ENCODE results near the gene CHST9.
"Not testable (repeated sequence)": the region's sequence is repeated elsewhere in the genome, so short reads cannot be mapped to it uniquely, and the experiment has no call there.

The CHST9 gene

DNA sequence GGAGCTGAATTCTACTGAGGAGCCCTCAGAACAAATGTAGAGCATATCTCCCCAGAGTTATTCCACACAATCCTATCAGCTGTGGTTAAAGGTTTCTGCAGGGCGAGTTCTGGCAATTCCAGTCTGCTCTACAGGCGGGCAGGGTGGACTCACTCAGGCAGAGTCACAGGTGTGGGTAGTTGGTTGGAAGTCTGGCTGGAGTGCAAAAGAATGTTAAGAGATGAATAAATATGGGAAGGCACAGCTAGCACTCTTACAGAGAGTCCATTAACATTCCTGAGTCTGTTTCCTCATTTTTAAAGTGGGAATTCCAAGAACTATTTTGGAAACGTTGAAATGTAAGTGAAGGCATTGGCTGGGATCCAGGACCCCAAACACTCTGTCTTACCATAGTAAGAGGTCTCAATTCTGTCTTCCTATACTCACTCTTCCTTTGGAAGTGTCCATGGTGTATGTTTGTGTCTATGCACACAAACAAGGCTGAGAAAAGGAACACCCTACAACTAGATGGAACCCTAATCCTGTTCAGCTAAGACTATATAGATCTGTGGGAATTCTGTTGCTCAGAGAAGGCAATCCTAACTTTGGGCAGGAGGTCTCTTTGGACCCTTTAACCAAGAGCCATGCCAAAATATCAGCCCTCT is 256.3 kb downstream of the CHST9 start:
- DNase-seq (ENCODE audit: low read depth) = no peak

DNA sequence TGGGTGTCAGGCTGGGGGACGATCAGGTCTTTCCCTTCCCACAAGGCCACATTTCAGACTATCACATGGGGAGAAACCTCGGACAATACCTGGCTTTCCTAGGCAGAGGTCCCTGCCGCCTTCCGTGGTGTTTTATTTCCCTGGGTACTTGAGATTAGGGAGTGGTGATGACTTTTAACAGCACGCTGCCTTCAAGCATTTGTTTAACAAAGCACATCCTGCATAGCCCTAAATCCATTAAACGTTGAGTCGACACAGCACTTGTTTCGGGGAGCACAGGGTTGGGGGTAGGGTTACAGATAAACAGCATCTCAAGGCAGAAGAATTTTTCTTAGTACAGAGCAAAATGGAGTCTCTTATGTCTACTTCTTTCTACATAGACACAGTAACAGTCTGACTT is 257.3 kb downstream of the CHST9 start:
- not testable (repeated sequence) for DNase-seq (ENCODE audit: low read depth)

DNA sequence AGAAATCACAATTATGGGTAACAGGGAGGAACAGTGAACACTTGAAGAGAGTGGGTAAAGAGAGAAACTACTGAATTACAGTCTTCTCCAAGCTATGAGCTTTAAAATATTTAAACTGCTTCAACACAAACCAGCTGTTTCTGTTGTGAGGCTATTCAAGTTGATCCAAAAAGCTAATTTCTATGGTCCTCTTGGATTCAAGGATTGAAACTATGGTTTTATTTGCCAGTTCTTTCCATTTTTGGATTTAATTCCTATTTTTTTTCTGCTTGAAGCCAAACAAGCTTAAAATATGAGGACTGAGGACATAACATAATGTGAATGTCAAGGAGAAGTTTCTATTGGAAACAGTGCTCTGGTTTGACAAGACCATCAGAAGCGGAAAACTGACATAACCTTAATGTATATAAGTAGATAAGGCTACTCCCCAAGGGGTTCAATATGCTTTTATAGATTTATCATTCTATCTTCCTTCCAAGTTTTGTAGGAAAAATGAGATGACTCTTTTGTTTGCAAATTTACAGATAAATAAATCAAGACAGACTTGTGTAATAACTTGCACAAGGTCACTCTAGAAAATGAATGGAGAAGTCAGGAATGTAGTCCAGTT is 258.9 kb downstream of the CHST9 start:
- no peak for DNase-seq (ENCODE audit: low read depth)

DNA sequence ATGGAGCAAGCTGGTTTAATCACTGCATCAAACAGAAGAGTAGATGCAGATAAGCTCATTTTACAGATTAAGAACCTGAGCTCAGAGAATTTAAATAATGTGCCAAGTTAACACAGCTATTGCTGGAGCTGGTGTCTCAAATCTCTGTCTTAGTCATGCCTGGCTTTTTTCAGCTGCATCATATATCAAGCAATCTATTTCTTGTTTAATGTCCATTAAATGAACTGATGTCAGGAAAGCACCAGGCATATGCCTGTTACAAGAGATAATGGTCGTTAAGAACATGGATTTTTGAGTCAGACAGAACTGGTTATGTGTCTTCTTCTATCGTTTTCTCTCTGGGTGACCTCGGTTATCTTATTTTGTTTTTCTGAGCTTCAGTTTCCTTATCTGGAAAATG is 259.8 kb downstream of the CHST9 start:
- DNase-seq (ENCODE audit: low read depth) = no peak

DNA sequence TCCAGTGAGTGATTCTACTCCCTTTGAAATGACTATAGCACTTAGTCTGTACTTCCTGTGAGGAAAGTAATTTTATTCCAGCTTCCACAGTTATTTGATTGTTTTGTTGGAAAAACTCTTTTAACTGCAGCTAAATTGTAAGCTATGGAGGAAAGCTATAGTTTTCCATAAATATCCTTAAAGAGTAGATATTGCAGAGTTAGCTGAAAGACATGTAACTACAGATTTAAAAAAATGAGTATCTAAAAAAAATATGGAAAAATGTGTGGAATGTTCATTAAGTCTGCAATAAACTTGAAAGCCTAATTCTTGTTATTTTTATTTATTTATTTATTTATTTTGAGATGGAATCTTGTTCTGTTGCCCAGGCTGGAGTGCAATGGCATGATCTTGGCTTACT is 262.8 kb downstream of the CHST9 start:
- no peak for DNase-seq (ENCODE audit: low read depth)

DNA sequence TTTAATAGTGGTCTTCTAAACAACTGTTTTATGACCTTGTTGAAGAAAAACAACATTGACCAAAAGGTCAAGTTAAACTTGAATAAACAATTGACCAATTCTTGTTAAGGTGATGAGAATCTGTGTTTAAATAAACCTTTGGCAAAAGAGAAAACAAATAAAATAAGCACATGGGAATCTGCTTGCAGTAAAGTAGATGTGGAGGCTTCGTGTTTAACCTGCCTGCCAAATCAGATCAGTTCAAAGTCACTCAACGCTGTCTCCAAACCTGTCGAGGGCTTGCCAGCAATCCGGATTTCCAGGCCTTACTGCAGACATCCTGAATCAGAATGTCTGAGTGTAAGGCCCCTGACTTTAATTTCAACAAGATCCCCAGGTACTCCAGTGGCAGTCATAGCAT is 264.5 kb downstream of the CHST9 start:
- no peak for DNase-seq (ENCODE audit: low read depth)

DNA sequence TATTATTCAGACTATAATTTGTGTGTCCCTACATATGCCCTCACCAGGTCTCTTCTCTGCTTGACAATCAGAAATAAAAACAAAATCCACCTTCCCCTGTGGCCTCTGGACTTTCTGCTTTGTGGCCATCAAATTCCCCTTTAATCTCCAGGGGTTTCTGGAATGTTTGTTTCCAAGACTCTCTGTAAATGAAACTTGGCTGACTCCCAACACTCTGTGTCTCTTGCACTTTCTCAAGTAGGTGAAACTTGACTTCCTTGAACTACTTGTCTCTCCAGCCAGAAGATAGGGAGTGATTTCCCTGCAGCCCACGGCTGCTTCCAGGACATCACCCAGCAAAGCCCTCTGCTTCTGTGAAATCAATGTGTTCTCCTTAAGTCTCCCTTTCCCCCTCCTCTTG is 265.5 kb downstream of the CHST9 start:
- DNase-seq (ENCODE audit: low read depth) = no peak

DNA sequence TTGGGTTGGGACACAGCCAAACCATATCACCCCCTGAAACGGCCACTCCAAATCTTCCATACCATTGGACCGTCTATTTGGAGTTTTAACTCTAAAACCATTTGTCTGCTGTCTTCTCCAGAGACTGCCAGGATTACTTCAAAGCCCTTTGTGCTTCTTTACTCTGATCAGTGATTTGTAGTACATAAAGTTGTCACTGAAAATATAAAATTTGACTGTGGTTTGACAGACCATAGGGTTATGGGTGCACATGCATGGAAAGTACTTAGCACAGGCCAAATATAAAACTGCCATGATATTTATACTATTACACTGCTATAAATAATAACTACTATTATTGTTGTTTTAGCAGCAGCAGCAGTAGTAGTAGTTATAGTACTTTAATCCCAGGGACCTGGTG is 265.9 kb downstream of the CHST9 start:
- DNase-seq (ENCODE audit: low read depth) = no peak

DNA sequence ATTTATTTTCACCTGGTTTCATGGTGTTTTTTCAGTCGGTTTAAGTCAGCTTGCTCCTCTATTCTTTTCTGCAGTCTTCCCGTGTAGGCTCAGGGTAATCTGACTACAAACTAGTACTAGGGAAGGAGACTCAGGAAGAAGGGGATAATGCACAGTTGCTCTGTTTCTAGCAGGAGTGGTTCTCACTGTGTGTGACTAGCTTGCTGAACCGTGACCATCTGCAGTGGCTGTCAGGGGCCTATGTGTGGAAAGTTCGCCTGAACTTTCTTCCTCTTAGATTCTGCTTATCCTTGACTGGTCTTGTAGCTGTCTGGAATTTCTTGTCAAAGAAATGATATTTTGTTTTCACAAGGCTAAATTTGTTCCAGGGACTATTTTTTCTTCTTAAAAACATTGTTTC is 273.3 kb downstream of the CHST9 start:
- no peak for DNase-seq (ENCODE audit: low read depth)

DNA sequence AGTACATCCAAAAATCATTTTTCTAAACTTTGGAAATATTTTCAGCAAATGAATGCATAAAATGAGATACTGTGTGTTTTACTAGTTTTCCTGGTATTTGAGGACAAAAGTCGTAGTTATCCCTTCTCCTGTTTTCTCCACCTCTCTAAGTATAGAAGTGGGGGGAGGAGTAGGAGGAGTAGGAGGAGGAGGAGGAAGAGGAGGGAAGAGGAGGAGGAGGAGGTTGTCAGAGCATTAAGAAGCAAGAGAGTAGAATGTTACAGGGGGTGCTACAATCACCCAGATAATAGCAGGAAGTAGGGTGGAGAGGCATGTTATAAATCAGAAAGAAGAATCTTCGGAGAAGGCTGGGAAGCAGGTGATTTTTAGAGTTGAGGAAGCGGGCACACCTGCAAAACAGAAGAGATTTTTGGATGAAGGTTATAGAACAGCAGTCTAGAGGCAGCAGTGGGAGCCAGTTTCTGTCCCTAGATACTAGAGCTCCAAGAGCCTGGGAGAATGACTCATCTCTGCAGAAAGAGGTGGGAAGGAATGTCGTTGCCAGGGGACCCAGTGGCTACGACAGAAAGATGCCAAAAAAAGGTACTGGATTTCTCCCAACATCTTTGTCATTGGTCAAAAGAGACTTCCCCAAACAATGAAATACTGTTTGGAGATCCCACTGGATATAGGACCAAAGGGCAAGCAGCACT is 275.4 kb downstream of the CHST9 start:
- DNase-seq (ENCODE audit: low read depth) = no peak

DNA sequence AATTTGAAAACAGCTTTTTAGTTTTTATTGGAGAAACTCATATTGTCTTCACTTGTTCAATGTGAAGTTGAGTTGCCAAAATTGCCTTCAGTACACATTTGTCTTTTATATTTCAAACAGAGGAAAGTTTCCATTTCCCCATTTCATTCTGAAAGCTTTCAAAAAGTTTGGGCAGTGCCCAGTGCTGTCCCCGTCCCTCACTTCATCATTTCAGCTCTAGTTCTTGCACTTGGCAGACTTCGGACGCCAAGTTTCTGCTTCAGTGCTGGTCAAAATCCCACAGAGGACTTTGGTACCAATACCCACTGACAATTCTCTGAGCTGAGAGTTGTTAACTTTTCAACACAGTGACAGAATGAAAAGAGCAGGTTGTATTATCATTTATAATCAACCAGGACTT is 276.2 kb downstream of the CHST9 start:
- no peak for DNase-seq (ENCODE audit: low read depth)

DNA sequence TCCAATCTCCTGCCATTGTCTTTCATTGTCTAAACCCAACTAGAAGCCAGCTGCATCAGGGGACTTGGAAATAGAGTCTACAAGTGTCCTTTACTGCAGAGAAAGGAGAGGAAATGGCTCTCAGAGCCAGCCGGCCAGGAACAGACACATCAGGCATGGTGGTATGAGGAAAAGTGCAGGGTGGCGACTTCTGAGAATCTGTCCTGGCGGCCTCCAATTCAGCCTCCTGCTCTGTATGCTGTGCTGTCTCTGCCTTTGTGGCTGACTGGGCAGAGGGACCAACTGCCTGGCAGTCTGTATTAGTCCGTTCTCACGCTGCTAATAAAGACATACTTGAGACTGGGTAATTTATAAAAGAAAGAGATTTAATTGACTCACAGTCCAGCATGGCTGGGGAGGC is 282.8 kb downstream of the CHST9 start:
- DNase-seq (ENCODE audit: low read depth) = no peak

DNA sequence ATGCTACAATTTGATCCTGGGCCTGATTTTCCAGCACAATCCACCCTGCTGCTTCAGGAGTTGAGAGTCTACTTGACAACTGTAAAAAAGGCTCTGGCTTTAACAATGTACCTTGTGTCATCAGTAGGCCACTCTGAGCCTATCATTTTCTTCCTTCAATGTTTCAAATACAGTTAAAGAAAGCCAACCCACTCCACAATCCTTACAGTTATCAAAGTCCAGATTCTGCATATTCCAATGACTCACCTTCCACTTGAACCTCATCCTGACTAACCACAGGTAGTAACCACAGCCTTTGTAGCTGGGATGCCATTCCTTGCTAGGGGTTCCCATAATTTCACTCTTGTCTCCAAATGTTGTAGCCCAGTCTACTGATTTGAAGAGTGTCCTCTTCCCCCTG is 284.1 kb downstream of the CHST9 start:
- no peak for DNase-seq (ENCODE audit: low read depth)

DNA sequence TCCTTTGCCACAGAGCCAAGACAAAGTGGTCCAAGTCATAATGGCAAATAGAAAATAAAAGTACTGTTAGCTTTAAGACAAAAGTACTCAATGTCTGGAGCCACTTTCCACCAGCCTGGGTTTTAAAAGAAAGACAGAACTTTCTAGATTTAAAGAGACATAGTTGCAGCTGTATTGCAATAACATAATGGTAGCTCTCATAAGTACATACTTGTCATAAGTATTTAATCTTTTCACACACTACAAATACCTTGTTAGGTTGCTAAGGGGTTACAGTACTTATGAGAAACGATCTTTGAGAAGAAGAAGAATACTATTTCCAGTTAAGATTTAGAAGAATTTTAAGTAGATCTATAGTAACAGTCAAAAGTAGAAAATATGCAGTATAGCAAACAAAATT is 290.7 kb downstream of the CHST9 start:
- no peak for DNase-seq (ENCODE audit: low read depth)

DNA sequence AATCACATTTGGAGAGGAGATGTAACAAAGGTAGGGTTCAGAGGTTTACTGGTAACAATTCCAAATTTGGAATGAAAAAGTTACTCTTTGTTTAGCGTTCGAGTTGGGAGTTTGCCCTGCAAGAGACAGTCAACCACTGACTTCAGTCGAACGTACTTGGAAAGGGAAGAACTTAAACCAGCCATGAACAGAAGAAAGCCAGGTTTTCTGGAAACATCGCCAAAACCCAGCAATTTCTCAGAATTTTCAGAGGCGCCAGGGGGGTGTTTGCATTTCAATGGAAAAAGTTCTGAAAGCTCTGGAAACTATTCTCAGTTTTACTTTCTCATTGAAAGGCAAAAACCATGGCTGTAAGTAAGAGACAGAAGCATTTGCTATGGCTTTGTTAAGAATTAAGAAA is 291.1 kb downstream of the CHST9 start:
- DNase-seq (ENCODE audit: low read depth) = no peak

DNA sequence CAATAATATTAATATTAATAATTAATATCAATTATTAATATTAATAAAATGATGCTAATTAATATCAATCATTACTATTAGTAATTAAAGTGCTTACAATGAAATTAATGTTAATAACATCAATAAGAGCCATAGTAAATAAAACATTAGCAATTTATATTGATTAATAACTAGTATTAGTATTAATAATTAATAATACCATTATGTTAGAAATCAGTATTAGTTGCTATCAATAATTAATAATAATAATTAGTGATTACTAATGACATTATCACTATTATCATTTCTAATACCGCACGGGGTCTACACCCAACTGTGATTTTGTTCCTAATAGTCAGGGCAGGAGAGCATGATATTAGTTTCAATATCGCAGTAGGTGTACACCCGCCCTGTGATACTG is 296.8 kb downstream of the CHST9 start:
- DNase-seq (ENCODE audit: low read depth) = no peak

DNA sequence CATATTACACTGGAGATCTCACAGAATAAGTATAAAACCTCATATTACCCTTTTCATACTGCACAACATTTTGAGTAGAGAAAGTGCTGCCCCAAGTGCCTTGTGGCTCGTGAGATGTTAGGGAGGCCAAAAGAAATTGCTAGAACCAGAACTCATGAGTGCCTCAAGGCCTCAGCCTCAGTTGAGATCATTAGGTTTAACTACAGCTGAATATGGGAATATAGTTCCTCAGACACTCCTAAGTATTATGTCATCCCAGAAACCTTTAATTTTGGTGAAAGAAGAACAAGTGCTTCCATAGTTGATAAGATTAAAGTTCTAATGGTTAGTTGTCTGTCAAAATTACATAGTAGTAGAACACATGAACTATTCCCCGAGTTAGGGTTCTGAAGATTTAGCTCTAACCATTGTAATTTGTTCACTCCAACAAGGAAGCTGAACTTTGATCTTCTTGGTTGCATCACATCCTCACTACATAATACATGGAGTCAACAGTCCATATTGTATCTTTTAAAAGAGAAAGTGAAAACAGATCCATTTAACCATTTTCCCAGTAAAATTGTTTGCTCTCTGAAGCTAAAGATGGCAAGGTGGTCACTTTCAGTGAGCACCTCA is 310.0 kb downstream of the CHST9 start:
- DNase-seq (ENCODE audit: low read depth) = no peak

DNA sequence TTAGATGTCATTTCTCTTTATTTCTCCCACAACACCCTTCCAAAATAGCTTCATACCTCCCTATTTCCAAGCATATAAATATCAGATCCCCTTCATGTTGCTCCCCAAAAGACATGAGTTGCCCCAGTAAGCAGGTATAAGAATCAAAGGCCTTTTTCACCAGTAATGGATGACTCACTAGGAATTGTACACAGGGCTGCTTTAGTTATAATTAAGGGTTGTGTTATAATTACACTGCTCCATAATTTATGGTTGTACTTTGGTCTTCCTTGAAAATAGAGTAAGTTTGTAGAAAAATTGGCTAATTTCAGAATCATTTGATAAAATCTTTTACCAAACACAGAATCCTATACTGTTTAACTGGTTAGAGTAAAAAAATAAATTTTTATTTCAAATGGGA is 310.8 kb downstream of the CHST9 start:
- no peak for DNase-seq (ENCODE audit: low read depth)

DNA sequence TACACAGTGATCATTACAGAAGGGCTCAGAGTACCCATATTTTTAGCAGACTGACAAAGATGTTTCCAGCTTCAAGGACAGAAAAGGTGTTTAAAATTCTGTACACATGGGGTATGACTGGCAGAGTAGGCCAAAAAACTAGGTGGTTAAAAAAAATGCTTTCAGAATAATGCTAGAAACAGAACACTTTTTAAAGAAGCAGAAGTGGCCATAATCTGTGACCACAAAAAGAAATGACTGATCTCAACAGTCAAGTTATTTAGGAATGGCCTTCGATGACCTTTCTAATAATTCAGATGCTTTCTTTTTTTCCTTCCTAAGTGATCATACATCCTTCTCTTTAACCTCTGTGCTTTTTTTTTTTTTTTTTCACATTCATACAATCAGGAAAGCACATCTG is 315.5 kb downstream of the CHST9 start:
- no peak for DNase-seq (ENCODE audit: low read depth)

DNA sequence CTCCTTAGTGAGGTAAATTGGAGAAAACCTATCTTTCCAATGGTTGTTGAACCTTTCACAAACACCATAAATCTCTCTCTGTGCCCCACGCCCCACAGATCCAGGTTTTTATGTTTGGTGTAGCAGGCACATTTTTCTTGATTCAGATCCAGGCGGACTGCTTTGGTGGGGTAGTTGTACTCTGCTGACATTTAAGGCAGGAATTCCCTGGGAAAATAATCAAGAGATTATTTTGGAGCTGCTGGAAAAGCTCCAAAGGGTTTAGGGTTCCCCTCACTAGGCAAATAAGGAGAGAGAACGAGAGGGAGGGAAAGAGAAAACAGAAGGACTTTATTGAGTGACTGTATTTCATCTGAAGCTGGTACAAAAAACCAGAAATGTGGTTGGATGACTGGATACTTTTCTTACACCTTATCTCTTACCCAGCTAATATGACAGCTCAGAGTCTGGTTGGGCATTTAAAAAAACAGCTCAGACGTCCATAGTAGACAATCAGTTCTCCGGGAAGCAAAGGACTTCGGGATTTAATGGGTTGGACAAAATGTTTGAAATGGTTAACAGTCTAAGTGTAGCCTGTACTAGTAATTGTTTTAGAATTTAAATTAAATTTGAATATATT is 316.0 kb downstream of the CHST9 start:
- no peak for DNase-seq (ENCODE audit: low read depth)

DNA sequence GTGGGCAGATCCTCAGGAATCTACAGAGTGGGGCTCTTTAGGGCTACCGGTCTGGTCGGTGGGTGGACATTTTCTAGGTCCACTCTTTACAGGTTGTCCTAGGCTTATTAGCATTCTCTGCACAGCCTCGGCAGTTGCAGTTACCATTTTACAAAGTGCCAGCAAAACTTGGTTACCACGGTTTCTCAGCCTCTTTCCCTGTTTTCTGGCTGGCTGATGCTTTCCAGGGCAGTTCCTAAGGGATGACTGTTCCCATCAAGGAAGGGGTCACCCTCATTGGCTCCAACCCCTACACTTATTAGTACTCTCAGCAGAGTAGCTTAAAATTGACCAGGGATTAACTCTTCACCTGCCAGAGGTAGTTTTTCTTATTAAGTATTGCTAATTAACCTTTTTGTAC is 317.6 kb downstream of the CHST9 start:
- no peak for DNase-seq (ENCODE audit: low read depth)

DNA sequence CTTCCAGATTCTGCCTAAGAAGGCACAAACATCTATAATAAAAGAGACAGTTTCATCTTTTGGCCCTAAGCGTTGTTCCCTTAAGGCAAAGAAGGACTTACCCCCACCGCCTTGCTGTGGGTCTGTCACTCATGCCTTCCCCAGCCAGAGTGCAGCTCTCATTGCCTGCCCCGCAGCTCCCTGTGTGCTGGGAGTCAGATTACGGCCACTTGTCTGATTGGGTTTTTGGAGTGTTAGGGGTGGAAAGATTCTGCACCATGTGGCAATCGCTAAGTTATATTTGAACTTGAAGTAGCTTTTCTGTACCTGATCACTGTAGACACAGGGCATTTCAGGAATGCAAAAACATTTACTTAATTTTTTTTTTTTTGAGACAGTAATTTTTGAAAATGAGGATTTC is 319.6 kb downstream of the CHST9 start, which contains the start of gene AQP4:
Gene AQP4 (minus strand): TSS at position 151 of the 400 bp plus-strand sequence. CDS start 18 bp downstream, at position 133.
- DNase-seq (ENCODE audit: low read depth) = no peak

DNA sequence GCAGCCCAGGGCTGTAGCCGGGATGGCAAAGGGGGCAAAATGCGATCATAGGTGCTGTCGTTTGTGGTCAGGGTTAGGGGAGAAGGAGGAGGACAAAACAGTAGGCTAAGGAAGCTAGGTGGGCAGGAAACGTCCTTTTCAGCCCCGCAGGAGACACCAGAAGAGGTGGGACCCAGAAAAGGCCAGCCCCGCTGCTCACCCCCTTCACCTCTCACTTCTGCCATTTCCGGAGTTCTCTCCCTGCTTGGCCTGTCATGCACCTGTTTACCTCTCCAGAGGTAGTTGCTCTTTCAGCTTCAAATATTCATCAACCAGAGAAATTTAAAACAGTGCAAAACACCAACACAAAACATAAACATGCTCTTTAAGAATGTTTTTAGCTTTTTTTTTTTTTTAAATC is 320.4 kb downstream of the CHST9 start:
- no peak for DNase-seq (ENCODE audit: low read depth)

Measured in stimulated activated CD8-positive, alpha-beta memory T cell treated with anti-CD3 and anti-CD28 coated beads, Interleukin-15, amount 100 ng/mL, for 1 hour (primary cell).